ENCODE results near the gene MOG.
"Not testable (repeated sequence)": the region's sequence is repeated elsewhere in the genome, so short reads cannot be mapped to it uniquely, and the experiment has no call there.

MOG gene

GRCh38 chr6:29641430-29642148 lies 15.3 kb upstream of the MOG start:
- no peak for DNase-seq (ENCODE audit: low read depth in 2 of 2)

- no peak for DNase-seq (ENCODE audit: low read depth in 2 of 2)
Measured at GRCh38 chr6:29647927-29648642, 8.8 kb upstream of the MOG start.

GRCh38 chr6:29649701-29650673 lies 6.9 kb upstream of the MOG start:
- DNase-seq (ENCODE audit: low read depth in 2 of 2): peak; percentile 98

GRCh38 chr6:29651413-29652197 lies 5.3 kb upstream of the MOG start:
- no peak for DNase-seq (ENCODE audit: low read depth in 2 of 2)

GRCh38 chr6:29652198-29652584 lies 4.7 kb upstream of the MOG start:
- DNase-seq (ENCODE audit: low read depth in 2 of 2): no peak

GRCh38 chr6:29653452-29654038 lies 3.3 kb upstream of the MOG start:
- peak; percentile 9 to 29 for DNase-seq (ENCODE audit: low read depth in 2 of 2)

- no peak for DNase-seq (ENCODE audit: low read depth in 2 of 2)
Measured at GRCh38 chr6:29655658-29656057, 1.2 kb upstream of the MOG start.

- no peak for DNase-seq (ENCODE audit: low read depth in 2 of 2)
Measured at GRCh38 chr6:29656157-29656556, 735 bp upstream of the MOG start.

GRCh38 chr6:29661071-29661470 lies 4.2 kb downstream of the MOG start:
- no peak for DNase-seq (ENCODE audit: low read depth in 2 of 2)

GRCh38 chr6:29661502-29662141 lies 4.7 kb downstream of the MOG start:
- DNase-seq (ENCODE audit: low read depth in 2 of 2): not testable (repeated sequence)

- no peak for DNase-seq (ENCODE audit: low read depth in 2 of 2)
Measured at GRCh38 chr6:29663300-29664042, 6.6 kb downstream of the MOG start.

GRCh38 chr6:29665942-29666825 lies 9.3 kb downstream of the MOG start:
- DNase-seq (ENCODE audit: low read depth in 2 of 2): no peak

- no peak for DNase-seq (ENCODE audit: low read depth in 2 of 2)
Measured at GRCh38 chr6:29666826-29667130, 9.9 kb downstream of the MOG start.

- no peak for DNase-seq (ENCODE audit: low read depth in 2 of 2)
Measured at GRCh38 chr6:29667158-29667557, 10.3 kb downstream of the MOG start.

- no peak for DNase-seq (ENCODE audit: low read depth in 2 of 2)
Measured at GRCh38 chr6:29671026-29671425, 14.1 kb downstream of the MOG start.

GRCh38 chr6:29672116-29672515 lies 15.2 kb downstream of the MOG start:
- not testable (repeated sequence) for DNase-seq (ENCODE audit: low read depth in 2 of 2)

- no peak for DNase-seq (ENCODE audit: low read depth in 2 of 2)
Measured at GRCh38 chr6:29673161-29673560, 16.3 kb downstream of the MOG start.

- no peak for DNase-seq (ENCODE audit: low read depth in 2 of 2)
Measured at GRCh38 chr6:29674008-29674407, 17.1 kb downstream of the MOG start.

- no peak for DNase-seq (ENCODE audit: low read depth in 2 of 2)
Measured at GRCh38 chr6:29675561-29675960, 18.7 kb downstream of the MOG start.
